ENCODE data around the gene GPT2.

- TF ChIP-seq CTCF (IDR thresholded peaks at IDR 0.05) (no peak), POLR2A (IDR thresholded peaks at IDR 0.05) (no peak)
Measured at GRCh38 chr16:46850619-46851555, 33.3 kb upstream of the GPT2 start.

Data from vagina (tissue), 2 donors.